Activated CD4-positive, alpha-beta memory T cell treated with anti-CD3 and anti-CD28 coated beads for 36 hours (primary cell): ENCODE measurements around the gene PIEZO1. TPM values are rescaled to one million over a fixed set of nuclear protein-coding genes. Genes with fewer than 3 reads are reported as not detected.

Experiments
- CTCF ChIA-PET: fragments of 350-600 bp; sonication (Branson Sonifier 250); formaldehyde crosslinking; loops from one replicate; lab custom pipeline; 2021; ENCODE audit warnings: antibody characterized with exemption, inconsistent platforms; lab: Charles Lee
- POLR2A ChIA-PET: fragments of 350-600 bp; sonication (Branson Sonifier 250); formaldehyde crosslinking; loops from one replicate; lab custom pipeline; 2021; ENCODE audit warnings: antibody characterized with exemption; lab: Charles Lee
- DNase-seq: peaks from one replicate; pipeline ENCODE4 v3.0.0-alpha.2; 2020
- H3K27ac Mint-ChIP-seq: one replicate; pipeline ENCODE4 v1.8.0; 2021; ENCODE audit warnings: mixed read lengths
- H3K27me3 Mint-ChIP-seq: one replicate; pipeline ENCODE4 v1.8.0; 2021; ENCODE audit warnings: mixed read lengths
- H3K36me3 Mint-ChIP-seq: one replicate; pipeline ENCODE4 v1.8.0; 2021; ENCODE audit warnings: mixed read lengths
- H3K4me1 Mint-ChIP-seq: one replicate; pipeline ENCODE4 v1.8.0; 2021; ENCODE audit warnings: low read depth, mixed read lengths
- H3K4me3 Mint-ChIP-seq: one replicate; pipeline ENCODE4 v1.8.0; 2021; ENCODE audit warnings: mild to moderate bottlenecking, mixed read lengths
- H3K9me3 Mint-ChIP-seq: one replicate; pipeline ENCODE4 v1.8.0; 2021; ENCODE audit warnings: mixed read lengths
- intact Hi-C: fragments of 100-400 bp; cut with micrococcal nuclease; formaldehyde crosslinking; loops from one replicate; pipeline ENCODE4 v1.15.1; 2023
- total RNA-seq, 2 experiments: library from RNA; stranded (reverse); gene quantifications; one replicate each; pipeline ENCODE4 v1.2.3, GENCODE V29; 2021

The PIEZO1 gene
- total RNA-seq, 2 experiments from 2014 or later: 221 to 234 TPM

DNA sequence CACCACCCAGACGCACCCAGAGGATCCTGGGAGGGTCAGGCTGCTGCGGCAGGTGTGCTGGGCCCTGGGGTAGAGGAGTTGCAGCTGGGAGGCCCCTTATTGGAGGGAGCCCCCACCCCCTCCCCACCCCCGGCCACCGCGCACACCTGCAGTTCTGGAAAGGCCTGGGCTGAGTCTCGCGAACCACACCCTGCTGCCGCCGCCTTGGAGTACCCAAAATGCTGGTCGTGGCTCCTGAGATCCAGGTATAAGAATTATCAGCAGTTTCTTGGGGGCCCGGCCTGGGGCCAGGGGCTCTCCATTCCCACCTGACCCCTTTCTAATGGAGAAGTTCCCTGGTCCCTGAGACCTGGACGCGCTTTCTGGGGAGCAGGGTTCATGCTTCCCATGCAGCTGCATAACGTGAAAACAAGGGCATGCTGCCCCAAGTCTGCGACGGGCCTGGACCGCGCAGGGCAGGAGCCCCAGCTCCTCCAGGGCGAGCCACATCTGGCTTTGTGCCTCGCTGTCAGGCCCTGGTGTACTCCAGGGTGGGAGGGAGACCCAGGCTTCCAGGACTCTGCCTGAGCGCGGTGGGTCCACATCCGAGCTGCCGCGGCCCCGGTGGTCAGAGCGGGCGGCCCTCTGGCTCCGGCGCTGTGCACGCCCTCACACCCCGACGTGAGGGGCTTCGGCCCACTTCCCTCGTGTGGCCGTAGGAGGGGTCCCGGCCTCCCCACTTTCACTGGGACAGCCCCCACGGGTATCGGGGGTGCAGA is 91.4 kb downstream of the PIEZO1 start:
- Mint-ChIP-seq H3K27me3 (no peaks in the 10 kb centered on the region), H3K4me3 (no peak overlapping the region), H3K4me1 (peaks cover 36% of the 10 kb centered on the region), H3K9me3 (no peaks in the 10 kb centered on the region), H3K27ac (no peak overlapping the region), H3K36me3 (peaks cover 12% of the 10 kb centered on the region)
- no peak for DNase-seq
- intact Hi-C loops: no loop called here
- CTCF ChIA-PET: no interaction called here
- POLR2A ChIA-PET: interaction anchor here (1.0 kb wide), 1 partner anchor 12 kb away, joined by 3 read pairs; no protein-coding TSS in a partner anchor

DNA sequence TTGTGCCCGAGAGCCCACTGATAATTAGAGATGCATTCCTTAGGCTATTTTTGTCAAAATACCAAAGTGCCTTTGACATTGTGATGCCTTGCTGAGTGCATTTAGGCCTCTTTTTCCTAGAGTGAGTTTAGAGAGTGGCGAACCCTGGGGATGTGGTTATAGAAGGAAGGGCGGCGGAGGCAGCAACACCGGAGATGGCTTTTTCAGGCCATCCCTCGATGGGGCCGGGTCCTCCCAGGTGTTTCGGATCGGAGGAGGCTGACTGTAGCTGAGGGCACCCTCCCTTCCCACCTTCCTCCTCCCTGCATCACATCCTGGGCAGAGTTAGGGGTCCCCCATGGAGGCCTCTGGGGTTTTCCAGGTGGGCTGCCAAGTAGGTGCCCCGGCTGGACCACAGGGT is 92.2 kb downstream of the PIEZO1 start:
- Mint-ChIP-seq H3K4me3 (no peak overlapping the region), H3K36me3 (peaks cover 6% of the 10 kb centered on the region), H3K27ac (peak overlapping the region; percentile 46), H3K27me3 (no peaks in the 10 kb centered on the region), H3K9me3 (no peaks in the 10 kb centered on the region), H3K4me1 (peaks cover 31% of the 10 kb centered on the region)
- ChIA-PET CTCF (interaction anchor here (1.3 kb wide), 1 partner anchor 45 kb away, joined by 5 read pairs; no protein-coding TSS in a partner anchor), POLR2A (interaction anchor here (1.4 to 1.6 kb wide), 2 partner anchors 9 to 11 kb away, joined by 4 to 6 read pairs; no protein-coding TSS in a partner anchor)
- intact Hi-C loops: no loop called here
- peak; percentile 23 for DNase-seq

DNA sequence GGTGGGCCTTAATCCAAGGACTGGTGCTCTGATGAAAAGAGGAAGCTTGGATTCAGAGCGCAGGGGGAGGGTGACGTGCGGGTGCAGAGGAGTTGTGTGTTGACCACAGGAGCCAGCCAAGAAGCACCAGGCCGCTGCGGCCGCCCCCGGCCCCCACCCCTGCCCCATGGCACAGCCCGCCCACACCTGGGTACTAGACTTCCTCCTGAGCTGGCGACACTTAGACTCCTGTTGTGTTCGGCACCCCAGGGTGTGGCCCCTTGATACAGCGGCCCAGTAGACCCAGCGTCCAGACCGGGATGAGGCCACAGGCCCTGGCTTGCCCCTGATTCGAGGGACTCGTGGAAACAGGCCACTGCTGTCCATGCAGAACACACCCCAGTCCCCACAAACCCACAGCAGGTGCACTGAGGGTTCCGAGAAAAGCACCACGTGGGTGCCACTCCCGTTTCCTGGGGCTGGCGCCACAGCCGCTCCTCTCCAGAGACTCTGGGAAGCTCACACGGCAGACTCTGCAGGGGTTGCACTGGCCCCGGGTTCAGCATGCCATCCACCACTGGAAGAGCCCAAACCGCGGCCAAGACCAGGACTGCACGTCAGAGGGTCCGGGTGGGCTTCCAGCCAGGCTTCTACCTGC is 93.0 kb downstream of the PIEZO1 start:
- peak; percentile 54 for DNase-seq
- no peaks in the 10 kb centered on the region for H3K9me3 Mint-ChIP-seq
- no peaks in the 10 kb centered on the region for H3K27me3 Mint-ChIP-seq
- CTCF ChIA-PET: interaction anchor here (1.0 to 1.3 kb wide), 2 partner anchors 15 to 45 kb away, joined by 3 to 5 read pairs; no protein-coding TSS in a partner anchor
- peak overlapping the region; percentile 81 for H3K27ac Mint-ChIP-seq
- peaks cover 28% of the 10 kb centered on the region for H3K4me1 Mint-ChIP-seq
- H3K4me3 Mint-ChIP-seq: peak overlapping the region; percentile 29
- intact Hi-C loops: no loop called here
- POLR2A ChIA-PET: interaction anchor here (1.4 to 1.6 kb wide), 2 partner anchors 10 to 12 kb away, joined by 4 to 6 read pairs; no protein-coding TSS in a partner anchor
- peaks cover 2% of the 10 kb centered on the region for H3K36me3 Mint-ChIP-seq

DNA sequence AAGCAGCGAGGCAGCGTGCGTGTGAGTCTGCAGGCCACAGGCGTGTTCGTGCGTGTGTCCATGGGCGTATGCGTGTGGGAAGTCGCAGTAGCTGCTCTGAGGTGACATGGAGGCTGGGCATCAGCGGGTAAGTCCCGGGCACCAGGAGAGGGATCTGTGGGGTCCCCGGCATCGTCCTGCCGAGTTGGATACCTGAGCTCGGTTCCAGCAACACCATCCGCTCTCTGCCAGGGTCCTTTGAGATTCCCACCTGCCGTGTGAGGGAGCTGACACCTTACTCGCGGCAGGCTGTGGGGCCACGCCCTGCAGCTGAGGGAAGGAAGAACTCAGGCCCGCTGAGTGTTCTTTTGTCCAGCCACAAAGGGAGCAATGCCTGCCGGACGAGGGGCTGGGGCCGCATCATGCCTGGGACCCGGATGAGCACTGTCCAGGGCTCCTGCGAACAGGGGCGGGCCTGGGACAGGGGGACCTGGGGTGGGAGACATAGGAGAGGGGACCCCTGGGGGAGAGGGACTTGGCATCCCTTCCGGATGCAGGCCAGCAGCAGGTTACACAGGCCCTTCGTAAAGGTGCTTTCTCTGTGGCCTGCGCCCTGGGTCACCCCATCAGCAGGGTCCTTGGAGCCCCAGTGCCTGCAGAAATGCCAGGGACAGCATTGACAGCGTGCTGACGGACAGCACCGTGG is 93.7 kb downstream of the PIEZO1 start:
- H3K4me3 Mint-ChIP-seq: peak overlapping the region; percentile 29
- H3K9me3 Mint-ChIP-seq: no peaks in the 10 kb centered on the region
- DNase-seq: no peak
- intact Hi-C loops: no loop called here
- POLR2A ChIA-PET: interaction anchor here (1.4 to 1.6 kb wide), 2 partner anchors 11 to 13 kb away, joined by 4 to 6 read pairs; no protein-coding TSS in a partner anchor
- H3K27ac Mint-ChIP-seq: peak overlapping the region; percentile 81
- peaks cover 2% of the 10 kb centered on the region for H3K36me3 Mint-ChIP-seq
- peaks cover 28% of the 10 kb centered on the region for H3K4me1 Mint-ChIP-seq
- CTCF ChIA-PET: interaction anchor here (1.0 kb wide), 1 partner anchor 14 kb away, joined by 3 read pairs; no protein-coding TSS in a partner anchor
- H3K27me3 Mint-ChIP-seq: no peaks in the 10 kb centered on the region

DNA sequence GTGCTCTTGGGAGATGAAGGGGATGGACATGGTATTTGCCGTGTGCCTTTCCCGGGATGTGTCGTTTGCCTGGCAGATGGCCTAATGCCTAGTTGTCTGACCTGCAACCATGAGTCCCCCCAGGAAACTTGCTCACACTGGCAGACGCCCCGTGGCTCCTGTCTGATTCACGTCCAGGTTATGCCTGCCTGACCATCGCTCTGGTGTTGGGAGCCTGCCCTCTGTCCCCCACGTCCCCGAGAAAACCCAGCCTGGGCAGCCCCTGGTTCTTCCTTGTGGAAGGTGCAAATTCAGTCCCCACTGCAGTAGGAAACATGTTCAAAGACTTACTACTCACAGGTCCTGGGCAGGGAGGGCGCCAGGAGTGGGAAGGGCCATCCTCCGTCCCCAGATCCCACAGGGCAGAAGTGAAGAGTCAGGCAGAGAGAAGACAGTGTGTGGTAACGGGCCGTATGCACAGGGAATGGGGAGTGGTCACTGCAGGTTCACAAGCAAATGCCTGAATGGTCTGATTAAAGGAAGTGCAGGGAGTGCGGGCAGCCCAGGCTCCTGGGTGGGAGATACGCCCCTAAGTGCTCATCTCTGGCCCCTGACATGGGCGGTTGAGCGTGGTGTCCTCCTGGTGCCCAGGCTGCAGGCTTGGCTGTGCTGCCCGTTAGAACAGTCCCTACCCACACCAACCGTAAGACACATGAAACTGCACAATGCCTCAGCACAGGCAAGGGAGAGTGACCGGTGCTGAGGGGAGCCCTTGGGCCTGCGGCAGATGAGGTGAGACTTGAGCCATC is 94.5 kb downstream of the PIEZO1 start:
- no peaks in the 10 kb centered on the region for H3K27me3 Mint-ChIP-seq
- H3K4me1 Mint-ChIP-seq: peaks cover 28% of the 10 kb centered on the region
- POLR2A ChIA-PET: no interaction called here
- no peak overlapping the region for H3K4me3 Mint-ChIP-seq
- CTCF ChIA-PET: no interaction called here
- H3K27ac Mint-ChIP-seq: peak overlapping the region; percentile 20
- no peak for DNase-seq
- H3K9me3 Mint-ChIP-seq: no peaks in the 10 kb centered on the region
- H3K36me3 Mint-ChIP-seq: no peaks in the 10 kb centered on the region
- intact Hi-C loops: no loop called here

DNA sequence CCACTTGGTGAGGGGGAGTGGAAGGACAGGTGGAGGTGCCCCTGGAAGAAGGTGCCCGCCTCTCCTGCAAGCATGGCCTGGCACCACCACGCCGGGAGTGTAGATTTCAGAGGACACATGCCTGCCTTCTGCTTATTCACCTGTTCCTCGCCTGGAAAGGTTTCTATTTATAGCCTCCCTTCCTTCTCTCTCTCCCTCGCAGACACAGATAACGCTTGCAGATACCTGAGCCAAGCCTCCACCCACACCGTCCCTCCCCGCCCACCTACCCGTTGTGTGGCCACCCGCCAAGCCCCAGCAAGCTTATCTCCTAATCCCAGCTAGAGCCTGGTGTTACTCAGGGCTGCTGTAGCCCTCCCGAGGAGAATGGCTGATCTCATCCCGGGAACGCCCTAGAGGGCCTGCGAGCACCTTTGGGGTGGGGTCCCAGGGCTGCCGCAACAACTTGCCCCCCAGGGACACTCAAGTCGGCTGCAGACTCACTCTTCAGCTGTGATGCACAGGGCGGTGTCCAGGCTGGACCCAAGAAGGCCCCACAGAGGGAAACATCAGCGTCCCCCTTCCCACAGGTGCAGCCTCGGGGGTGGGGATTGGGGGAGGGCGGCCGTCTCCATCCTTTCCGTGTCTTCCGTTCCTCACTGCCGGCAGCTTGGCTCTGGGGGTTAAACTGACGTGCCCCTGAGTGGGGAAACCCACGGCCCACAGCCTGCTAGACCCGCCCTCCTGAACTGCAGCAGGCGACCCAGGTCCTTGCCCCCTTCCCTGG is 96.8 kb downstream of the PIEZO1 start:
- no peak overlapping the region for H3K27ac Mint-ChIP-seq
- intact Hi-C loops: loop anchor here (10.0 kb wide), 1 partner anchor 53 kb away; the partner anchor contains the start of gene IL17C
- no peak for DNase-seq
- H3K9me3 Mint-ChIP-seq: no peaks in the 10 kb centered on the region
- ChIA-PET POLR2A (interaction anchor here (1.2 to 1.5 kb wide), 3 partner anchors 14 to 51 kb away, joined by 4 to 6 read pairs (median 5); partner anchors contain the start of gene MVD), CTCF (interaction anchor here (0.8 to 4.2 kb wide), 2 partner anchors 15 to 71 kb away, joined by 3 to 36 read pairs; no protein-coding TSS in a partner anchor)
- H3K27me3 Mint-ChIP-seq: no peaks in the 10 kb centered on the region
- H3K4me3 Mint-ChIP-seq: no peak overlapping the region
- H3K36me3 Mint-ChIP-seq: no peaks in the 10 kb centered on the region
- H3K4me1 Mint-ChIP-seq: peaks cover 45% of the 10 kb centered on the region

DNA sequence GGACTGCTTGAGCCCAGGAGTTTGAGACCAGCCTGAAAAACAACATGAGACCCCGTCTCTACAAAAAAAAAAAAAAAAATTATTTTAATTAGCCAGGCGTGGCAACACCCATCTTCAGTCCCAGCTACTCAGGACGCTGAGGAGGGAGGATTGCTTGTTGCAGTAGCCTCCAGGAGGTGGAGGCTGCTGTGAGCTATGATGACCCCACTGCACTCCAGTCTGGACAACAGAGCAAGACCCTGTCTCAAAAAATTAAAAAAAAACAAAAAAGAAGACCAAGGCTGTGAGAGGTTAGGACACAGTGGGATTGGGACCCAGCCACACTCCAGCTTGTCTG is 97.4 kb downstream of the PIEZO1 start:
- intact Hi-C loops: loop anchor here (10.0 kb wide), 1 partner anchor 53 kb away; the partner anchor contains the start of gene IL17C
- Mint-ChIP-seq H3K36me3 (no peaks in the 10 kb centered on the region), H3K9me3 (no peaks in the 10 kb centered on the region), H3K4me3 (no peak overlapping the region), H3K27ac (no peak overlapping the region), H3K4me1 (peaks cover 41% of the 10 kb centered on the region), H3K27me3 (no peaks in the 10 kb centered on the region)
- POLR2A ChIA-PET: interaction anchor here (1.2 to 1.3 kb wide), 2 partner anchors 25 to 51 kb away, joined by 4 to 5 read pairs; partner anchors contain the start of gene MVD
- CTCF ChIA-PET: interaction anchor here (0.8 to 4.2 kb wide), 3 partner anchors 16 to 72 kb away, joined by 3 to 36 read pairs (median 3); no protein-coding TSS in a partner anchor
- DNase-seq: no peak

DNA sequence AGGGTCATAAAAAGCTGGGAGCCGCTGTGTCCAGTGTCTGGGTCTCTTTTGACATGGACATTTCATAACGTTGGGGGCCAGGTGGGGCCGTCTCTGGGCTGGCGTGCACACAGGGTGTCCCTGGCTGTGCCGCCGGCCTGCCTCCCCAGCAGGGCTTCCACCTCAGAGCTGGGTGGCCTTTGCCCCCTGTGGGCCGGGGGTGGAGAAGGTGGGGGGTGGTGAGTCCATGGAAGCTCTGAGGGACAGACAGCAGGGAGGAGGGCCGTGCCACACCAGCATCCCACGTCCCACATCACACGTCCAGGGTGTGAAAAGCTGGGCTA is 97.8 kb downstream of the PIEZO1 start:
- Mint-ChIP-seq H3K9me3 (no peaks in the 10 kb centered on the region), H3K36me3 (peaks cover 2% of the 10 kb centered on the region), H3K27ac (no peak overlapping the region), H3K27me3 (no peaks in the 10 kb centered on the region), H3K4me1 (peaks cover 40% of the 10 kb centered on the region), H3K4me3 (no peak overlapping the region)
- no peak for DNase-seq
- CTCF ChIA-PET: interaction anchor here (0.6 to 4.2 kb wide), 4 partner anchors 16 to 72 kb away, joined by 3 to 36 read pairs (median 3); no protein-coding TSS in a partner anchor
- intact Hi-C loops: loop anchor here (10.0 kb wide), 1 partner anchor 52 kb away; the partner anchor contains the start of gene IL17C
- POLR2A ChIA-PET: interaction anchor here (1.1 to 1.3 kb wide), 4 partner anchors 14 to 50 kb away, joined by 3 to 5 read pairs (median 4); partner anchors contain the start of gene MVD

DNA sequence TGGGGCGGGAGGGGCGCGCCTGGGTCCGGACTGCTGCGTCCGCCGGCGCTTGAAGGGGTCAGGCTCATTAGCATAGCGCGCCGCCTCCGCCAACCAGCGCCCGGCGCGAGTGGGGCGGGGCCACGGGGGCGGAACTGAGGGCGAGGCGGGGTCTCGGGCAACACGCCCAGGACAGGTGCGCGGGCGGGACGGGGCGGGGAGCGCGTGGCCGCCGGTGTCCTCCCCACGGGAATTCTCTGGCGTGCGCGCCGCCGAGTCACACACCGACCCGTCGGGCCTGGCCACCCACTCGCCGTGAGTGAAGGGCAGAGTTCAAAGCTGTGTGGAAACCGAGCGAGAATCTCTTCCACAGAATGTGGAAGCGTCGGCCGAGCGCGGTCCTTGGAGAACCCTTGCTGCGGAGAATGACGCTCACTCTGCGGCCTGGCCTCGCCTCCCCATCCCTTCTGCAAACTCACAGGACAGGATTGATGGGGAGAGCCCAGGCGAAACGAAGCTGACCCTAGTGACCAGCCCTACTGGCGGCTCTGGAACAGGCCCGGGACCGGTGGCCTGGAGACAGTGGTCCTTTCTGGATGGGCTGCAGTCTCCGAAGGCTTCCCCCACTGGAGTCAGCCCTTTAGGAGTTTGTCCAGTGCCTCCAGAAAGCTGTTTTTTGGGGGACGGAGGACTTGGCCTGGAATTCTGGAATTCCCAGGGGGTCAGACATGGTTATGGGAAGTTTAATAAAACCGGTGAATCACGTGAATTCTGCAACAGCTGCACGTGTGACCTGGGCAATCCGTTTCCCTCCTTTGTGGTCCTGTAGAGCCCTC is 98.4 kb downstream of the PIEZO1 start, which contains the start of gene SNAI3:
Gene SNAI3 (minus strand): TSS at position 69 of the 815 bp plus-strand sequence. CDS start 101 bp downstream, outside the sequence.
- ChIA-PET CTCF (interaction anchor here (0.6 to 4.2 kb wide), 7 partner anchors 17 to 107 kb away, joined by 3 to 36 read pairs (median 4); no protein-coding TSS in a partner anchor), POLR2A (interaction anchor here (1.1 to 1.3 kb wide), 4 partner anchors 15 to 50 kb away, joined by 3 to 5 read pairs (median 4); partner anchors contain the start of gene MVD)
- H3K27me3 Mint-ChIP-seq: no peaks in the 10 kb centered on the region
- H3K36me3 Mint-ChIP-seq: peaks cover 2% of the 10 kb centered on the region
- intact Hi-C loops: loop anchor here (1.0 to 10.0 kb wide), 4 partner anchors 15 to 95 kb away; partner anchors contain the start of genes IL17C and MVD
- DNase-seq: peak; percentile 92
- H3K9me3 Mint-ChIP-seq: no peaks in the 10 kb centered on the region
- peak within 1 kb of the TSS; percentile 74 for H3K4me3 Mint-ChIP-seq
- peaks cover 40% of the 10 kb centered on the region for H3K4me1 Mint-ChIP-seq
- peak within 1 kb of the TSS; percentile 49 for H3K27ac Mint-ChIP-seq
